SK-N-SH treated with all-trans-retinoic acid at 6 μM for 48 hours (cell line): Measurements from ENCODE around the gene ASPA.

Source experiments
- ATAC-seq: fragments of 200-7000 bp; cut with Tn5 transposase; 3 replicates; pipeline ENCODE4 v1.9.1; 2020; ENCODE audit warnings: mild to moderate bottlenecking, moderate library complexity
- ARNTL ChIP-seq: fragments of 450-650 bp; formaldehyde crosslinking; IDR thresholded peaks from 2 replicates; pipeline ENCODE4 v1.5.0; 2020; ENCODE audit warnings: low read depth, mild to moderate bottlenecking, moderate library complexity, borderline replicate concordance
- CREB5 ChIP-seq: fragments of 250-450 bp; sonication (Bioruptor Pico); IDR thresholded peaks from 2 replicates; pipeline ENCODE4 v1.5.1; 2020; ENCODE audit warnings: low read depth, mild to moderate bottlenecking, moderate library complexity
- CSDC2 ChIP-seq: fragments of 250-450 bp; sonication (Bioruptor Pico); IDR thresholded peaks from 2 replicates; pipeline ENCODE4 v1.5.0; 2020; ENCODE audit warnings: mild to moderate bottlenecking, moderate library complexity
- CSRNP3 ChIP-seq: fragments of 250-450 bp; sonication (Bioruptor Pico); IDR thresholded peaks from 2 replicates; pipeline ENCODE4 v1.5.1; 2021; ENCODE audit warnings: mild to moderate bottlenecking, moderate library complexity
- ESRRG ChIP-seq: fragments of 250-450 bp; sonication (Bioruptor Pico); IDR thresholded peaks from 2 replicates; pipeline ENCODE4 v1.6.1; 2021; ENCODE audit warnings: mild to moderate bottlenecking
- OSR1 ChIP-seq: fragments of 250-450 bp; sonication (Bioruptor Pico); IDR thresholded peaks from 2 replicates; pipeline ENCODE4 v1.8.0; 2022; ENCODE audit warnings: moderate library complexity, mild to moderate bottlenecking, inconsistent platforms
- PATZ1 ChIP-seq: fragments of 250-450 bp; sonication (Bioruptor Pico); IDR thresholded peaks from 2 replicates; pipeline ENCODE4 v1.8.0; 2020; ENCODE audit warnings: mild to moderate bottlenecking, moderate library complexity, borderline replicate concordance
- POU6F1 ChIP-seq: fragments of 250-450 bp; sonication (Bioruptor Pico); IDR thresholded peaks from 2 replicates; pipeline ENCODE4 v1.8.0; 2021; ENCODE audit warnings: low read depth, mild to moderate bottlenecking, moderate library complexity, borderline replicate concordance
- RARB ChIP-seq: fragments of 250-450 bp; sonication (Bioruptor Pico); IDR thresholded peaks from 2 replicates; pipeline ENCODE4 v1.8.0; 2021; ENCODE audit warnings: mild to moderate bottlenecking, moderate library complexity
- TCF4 ChIP-seq: fragments of 250-450 bp; sonication (Bioruptor Pico); IDR thresholded peaks from 2 replicates; pipeline ENCODE4 v1.8.0; 2021; ENCODE audit warnings: mild to moderate bottlenecking, moderate library complexity, borderline replicate concordance
- TOX ChIP-seq: fragments of 250-450 bp; sonication (Bioruptor Pico); IDR thresholded peaks from 2 replicates; pipeline ENCODE4 v1.8.0; 2021; ENCODE audit warnings: mild to moderate bottlenecking, moderate library complexity, borderline replicate concordance
- TSHZ2 ChIP-seq: fragments of 250-450 bp; sonication (Bioruptor Pico); IDR thresholded peaks from 2 replicates; pipeline ENCODE4 v1.5.0; 2020; ENCODE audit warnings: mild to moderate bottlenecking, moderate library complexity
- ZC3H10 ChIP-seq: fragments of 250-450 bp; sonication (Bioruptor Pico); IDR thresholded peaks from 2 replicates; pipeline ENCODE4 v1.5.1; 2021; ENCODE audit warnings: mild to moderate bottlenecking, moderate library complexity
- ZFP30 ChIP-seq: fragments of 450-650 bp; formaldehyde crosslinking; IDR thresholded peaks from 2 replicates; pipeline ENCODE4 v1.5.0; 2022; ENCODE audit warnings: mild to moderate bottlenecking, moderate library complexity
- ZNF70 ChIP-seq: fragments of 450-650 bp; formaldehyde crosslinking; IDR thresholded peaks from 2 replicates; pipeline ENCODE4 v1.5.0; 2020; ENCODE audit warnings: mild to moderate bottlenecking, moderate library complexity
- ZNF8 ChIP-seq: fragments of 450-650 bp; formaldehyde crosslinking; IDR thresholded peaks from 2 replicates; pipeline ENCODE4 v1.5.0; 2020; ENCODE audit warnings: mild to moderate bottlenecking, moderate library complexity

The ASPA gene

GRCh38 chr17:3485481-3486068 is 9.8 kb downstream of the ASPA start:
- TF ChIP-seq TCF4 (CRISPR knock-in tag) (no peak), ZNF8 (CRISPR knock-in tag) (no peak), CREB5 (no peak), TOX (CRISPR knock-in tag) (no peak), POU6F1 (CRISPR knock-in tag) (no peak), ARNTL (CRISPR knock-in tag) (no peak)
- no peak for ATAC-seq

- ATAC-seq, result no peak
- no peak for TF ChIP-seq ZNF70 (CRISPR knock-in tag)
Observed at GRCh38 chr17:3497101-3497500, 21.3 kb downstream of the ASPA start.

GRCh38 chr17:3501344-3501743 is 25.5 kb downstream of the ASPA start:
- no peak for TF ChIP-seq TOX (CRISPR knock-in tag)
- TF ChIP-seq ZNF70 (CRISPR knock-in tag), result no peak
- TF ChIP-seq, all 23 proteins: peak for 0

GRCh38 chr17:3502466-3502865 is 26.7 kb downstream of the ASPA start:
- no peak for ATAC-seq

More at GRCh38 chr17:3501344-3501743, 25.5 kb downstream of the ASPA start:
- ATAC-seq, result no peak

GRCh38 chr17:3503285-3503684 is 27.5 kb downstream of the ASPA start:
- no peak for ATAC-seq
- TF ChIP-seq RARB (CRISPR knock-in tag) (no peak), ZC3H10 (CRISPR knock-in tag) (no peak), TCF4 (CRISPR knock-in tag) (no peak), POU6F1 (CRISPR knock-in tag) (no peak), TOX (CRISPR knock-in tag) (no peak), ZFP30 (CRISPR knock-in tag) (no peak), OSR1 (CRISPR knock-in tag) (no peak)

More at GRCh38 chr17:3502466-3502865, 26.7 kb downstream of the ASPA start:
- no peak for TF ChIP-seq OSR1 (CRISPR knock-in tag)

- TF ChIP-seq POU6F1 (CRISPR knock-in tag) (no peak), OSR1 (CRISPR knock-in tag) (no peak), CSRNP3 (no peak), ZC3H10 (CRISPR knock-in tag) (no peak), ESRRG (no peak), ARNTL (CRISPR knock-in tag) (no peak), CSDC2 (CRISPR knock-in tag) (no peak), TSHZ2 (no peak), TCF4 (CRISPR knock-in tag) (no peak), PATZ1 (CRISPR knock-in tag) (no peak), CREB5 (no peak)
- TF ChIP-seq, all 23 proteins: peak for 0
- no peak for ATAC-seq
Observed at GRCh38 chr17:3505008-3505407, 29.2 kb downstream of the ASPA start.
